Measurements from ENCODE around the gene PISD. TPM values are rescaled to one million over a fixed set of nuclear protein-coding genes. Genes with fewer than 3 reads are reported as not detected.

Gene PISD
- polyA plus RNA-seq, 3 donors = 31.3 to 43.2 (median 33.1) TPM

GRCh38 chr22:31616315-31616980 lies 45.6 kb downstream of the PISD start:
- DNase-seq (ENCODE audit: extremely low read depth in 1 of 11, low read depth in 9 of 11, low spot score in 4 of 11) = no peak

- no peak for DNase-seq (ENCODE audit: extremely low read depth in 1 of 11, low read depth in 9 of 11, low spot score in 4 of 11)
Measured at GRCh38 chr22:31615940-31616314, 46.1 kb downstream of the PISD start.

- DNase-seq (ENCODE audit: extremely low read depth in 1 of 11, low read depth in 9 of 11, low spot score in 4 of 11) = no peak
Measured at GRCh38 chr22:31615491-31615860, 46.5 kb downstream of the PISD start.

- no peak for DNase-seq (ENCODE audit: extremely low read depth in 1 of 11, low read depth in 9 of 11, low spot score in 4 of 11)
Measured at GRCh38 chr22:31614781-31615490, 47.1 kb downstream of the PISD start.

GRCh38 chr22:31613904-31614296 lies 48.1 kb downstream of the PISD start:
- no peak for DNase-seq (ENCODE audit: extremely low read depth in 1 of 11, low read depth in 9 of 11, low spot score in 4 of 11)

GRCh38 chr22:31613286-31613903 lies 48.6 kb downstream of the PISD start:
- no peak for DNase-seq (ENCODE audit: extremely low read depth in 1 of 11, low read depth in 9 of 11, low spot score in 4 of 11)

GRCh38 chr22:31612891-31613285 lies 49.1 kb downstream of the PISD start:
- DNase-seq (ENCODE audit: extremely low read depth in 1 of 11, low read depth in 9 of 11, low spot score in 4 of 11) = no peak

- DNase-seq (ENCODE audit: extremely low read depth in 1 of 11, low read depth in 9 of 11, low spot score in 4 of 11) = no peak
Measured at GRCh38 chr22:31611061-31611760, 50.8 kb downstream of the PISD start.

- DNase-seq (ENCODE audit: extremely low read depth in 1 of 11, low read depth in 9 of 11, low spot score in 4 of 11) = no peak
Measured at GRCh38 chr22:31610611-31611010, 51.4 kb downstream of the PISD start.

- DNase-seq (ENCODE audit: extremely low read depth in 1 of 11, low read depth in 9 of 11, low spot score in 4 of 11) = no peak
Measured at GRCh38 chr22:31609716-31610115, 52.3 kb downstream of the PISD start.

GRCh38 chr22:31607696-31608095 lies 54.3 kb downstream of the PISD start:
- no peak for DNase-seq (ENCODE audit: extremely low read depth in 1 of 11, low read depth in 9 of 11, low spot score in 4 of 11)

GRCh38 chr22:31605851-31606585 lies 56.0 kb downstream of the PISD start:
- DNase-seq (ENCODE audit: extremely low read depth in 1 of 11, low read depth in 9 of 11, low spot score in 4 of 11) = no peak

GRCh38 chr22:31604746-31605705 lies 57.0 kb downstream of the PISD start:
- no peak for DNase-seq (ENCODE audit: extremely low read depth in 1 of 11, low read depth in 9 of 11, low spot score in 4 of 11)

GRCh38 chr22:31604137-31604705 lies 57.8 kb downstream of the PISD start:
- DNase-seq (ENCODE audit: extremely low read depth in 1 of 11, low read depth in 9 of 11, low spot score in 4 of 11) = no peak

- DNase-seq (ENCODE audit: extremely low read depth in 1 of 11, low read depth in 9 of 11, low spot score in 4 of 11) = no peak
Measured at GRCh38 chr22:31603574-31603973, 58.4 kb downstream of the PISD start.

GRCh38 chr22:31603081-31603525 lies 58.9 kb downstream of the PISD start:
- DNase-seq (ENCODE audit: extremely low read depth in 1 of 11, low read depth in 9 of 11, low spot score in 4 of 11) = no peak

- DNase-seq (ENCODE audit: extremely low read depth in 1 of 11, low read depth in 9 of 11, low spot score in 4 of 11) = peak in 3 of 11 donors; percentile 39 to 66 (median 54)
Measured at GRCh38 chr22:31602259-31602952, 59.6 kb downstream of the PISD start.
